Hepatic stellate cell (primary cell): Measurements from ENCODE around the gene CENPS.
"Not testable (repeated sequence)": the region's sequence is repeated elsewhere in the genome, so short reads cannot be mapped to it uniquely, and the experiment has no call there.

Experiments
- DNase-seq: peaks from one replicate; pipeline ENCODE4 v3.0.0; 2011; ENCODE audit warnings: low spot score

The CENPS gene

DNA sequence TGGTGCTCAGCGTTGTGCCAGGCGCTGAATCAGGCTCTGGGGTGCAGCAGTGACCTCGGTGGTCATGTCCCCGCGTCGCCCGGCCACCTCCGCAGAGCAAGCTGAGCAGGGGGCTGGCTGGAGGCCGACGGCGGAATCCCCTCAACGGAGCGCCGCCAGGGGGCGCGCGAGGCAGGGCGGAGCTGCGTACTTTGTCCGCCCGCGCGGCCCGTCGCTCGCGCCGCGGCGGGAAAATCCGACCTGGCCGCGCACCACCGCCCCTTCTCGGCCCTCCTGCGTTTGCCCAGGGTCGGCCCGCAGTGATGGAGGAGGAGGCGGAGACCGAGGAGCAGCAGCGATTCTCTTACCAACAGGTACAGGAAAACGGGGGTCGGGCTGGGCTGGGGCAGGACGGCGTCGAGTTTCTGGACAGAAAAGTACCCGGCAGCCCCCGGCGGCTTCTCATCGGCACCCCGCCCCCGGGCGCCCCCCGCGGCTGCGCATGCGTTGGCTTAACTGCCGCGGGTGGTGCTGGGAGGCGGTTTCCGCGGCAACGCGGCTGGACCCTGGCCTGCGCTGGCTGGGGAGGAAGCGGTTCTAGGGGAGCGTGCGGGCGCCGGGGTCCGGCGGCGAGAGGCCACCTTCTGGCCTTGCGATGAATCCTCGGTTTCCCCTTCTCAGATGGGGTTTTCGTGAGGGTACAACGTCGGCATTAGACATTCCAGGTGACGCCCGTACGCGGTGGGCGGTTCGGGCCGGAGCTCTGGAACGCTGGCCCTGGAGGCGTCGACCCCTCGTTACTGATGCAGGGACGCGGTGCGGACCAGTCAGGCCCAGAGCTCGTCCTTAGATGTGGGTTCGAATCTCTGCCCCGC lies at the start of gene CENPS:
TSS of gene CENPS (plus strand) at position 218 of the 854 bp plus-strand sequence. CDS start at position 303, 85 bp downstream.
- peak; percentile 100 for DNase-seq

- peak; percentile 93 for DNase-seq
Measured at GRCh38 chr1:10380594-10381275, 49.5 kb upstream of the CENPS start.

GRCh38 chr1:10383630-10384029 lies 46.6 kb upstream of the CENPS start:
- no peak for DNase-seq

GRCh38 chr1:10384219-10384618 lies 46.0 kb upstream of the CENPS start:
- no peak for DNase-seq

DNA sequence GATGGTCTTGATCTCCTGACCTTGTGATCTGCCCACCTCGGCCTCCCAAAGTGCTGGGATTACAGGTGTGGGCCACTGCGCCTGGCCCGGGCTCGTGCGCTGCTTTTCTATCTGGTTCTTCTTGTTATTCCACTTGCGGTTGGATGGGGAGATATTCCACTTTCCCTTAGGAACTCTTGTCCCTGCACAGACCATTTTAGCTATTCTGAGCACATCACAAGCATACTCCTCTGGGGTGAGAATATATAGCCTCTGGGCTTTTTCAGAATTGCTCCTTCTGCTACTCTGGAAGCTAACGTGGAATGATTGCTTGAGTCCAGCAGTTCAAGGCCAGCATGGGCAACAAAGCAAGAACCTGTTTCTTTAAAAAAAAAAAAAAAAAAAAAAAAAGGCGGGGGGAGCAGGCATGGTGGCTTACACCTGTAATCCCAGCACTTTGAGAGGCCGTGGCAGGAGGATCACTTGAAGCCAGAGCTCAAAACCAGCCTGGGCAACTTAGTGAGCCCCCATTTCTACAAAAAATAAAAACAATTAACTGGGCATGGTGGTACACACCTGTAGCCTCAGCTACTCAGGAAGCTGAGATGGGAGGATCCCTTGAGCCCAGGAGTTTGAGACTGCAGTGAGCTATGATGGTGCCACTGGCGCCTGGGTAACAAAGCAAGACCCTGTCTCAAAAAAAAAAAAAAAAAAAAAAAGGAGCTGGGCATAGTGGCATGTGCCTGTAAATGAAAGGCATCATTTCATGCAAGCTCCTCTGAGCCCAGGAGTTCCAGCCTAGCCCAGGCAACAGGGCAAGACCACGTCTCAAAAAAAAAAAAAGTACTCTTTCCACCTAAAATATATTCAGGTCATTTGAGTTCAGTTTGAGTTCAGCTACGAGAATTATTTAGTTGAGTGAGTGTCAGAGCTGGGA lies 43.2 kb upstream of the CENPS start:
- no peak for DNase-seq

GRCh38 chr1:10387677-10388386 lies 42.4 kb upstream of the CENPS start:
- peak; percentile 63 for DNase-seq

DNA sequence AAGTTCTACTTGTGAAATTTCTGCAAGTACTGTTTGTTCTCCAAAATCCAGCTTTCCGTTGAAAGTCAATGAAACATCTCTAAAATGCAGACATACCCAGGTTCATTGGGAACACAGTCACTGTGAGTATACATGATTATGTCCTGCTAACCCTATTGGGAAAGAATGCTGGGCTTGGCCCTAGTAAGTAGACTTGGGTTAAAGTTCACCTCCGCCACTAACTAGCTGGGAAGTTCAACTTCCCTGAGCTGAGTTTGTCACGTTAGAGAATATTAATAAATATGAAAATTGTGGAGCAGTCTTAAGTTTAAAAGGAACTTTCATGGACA lies 41.9 kb upstream of the CENPS start:
- no peak for DNase-seq

DNA sequence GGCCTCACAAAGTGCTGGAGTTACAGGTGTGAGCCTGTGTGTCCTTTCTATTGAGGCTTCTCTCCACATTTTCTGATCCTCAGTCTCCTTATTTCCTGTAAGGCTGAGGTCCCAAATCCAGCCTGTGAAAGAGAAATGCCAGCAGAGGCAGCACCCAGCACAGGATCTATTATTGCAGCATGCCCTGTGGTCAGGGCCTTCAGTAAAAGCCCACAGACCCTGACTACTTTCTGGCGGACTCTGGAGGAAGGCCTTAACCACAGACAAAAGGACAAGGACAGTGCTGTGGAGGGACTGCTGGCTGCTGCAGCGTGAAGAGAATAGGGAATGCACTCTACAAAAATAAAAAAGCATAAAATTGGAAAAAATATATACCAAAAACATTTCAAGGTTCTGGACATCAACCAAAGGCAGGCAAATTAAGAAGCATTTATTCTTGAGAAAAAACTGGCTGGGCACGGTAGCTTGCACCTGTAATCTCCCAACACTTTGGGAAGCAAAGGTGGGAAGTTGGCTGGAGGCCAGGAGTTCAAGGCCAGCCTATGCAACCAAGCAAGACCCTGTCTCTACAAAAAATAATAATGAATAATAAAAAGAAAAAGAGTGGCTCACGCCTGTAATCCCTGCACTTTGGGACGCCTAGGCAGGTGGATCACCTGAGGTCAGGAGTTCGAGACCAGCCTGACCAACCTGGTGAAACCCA lies 40.8 kb upstream of the CENPS start:
- DNase-seq = no peak

GRCh38 chr1:10396870-10397269 lies 33.4 kb upstream of the CENPS start:
- DNase-seq = no peak

- no peak for DNase-seq
Measured at GRCh38 chr1:10398278-10398733, 31.9 kb upstream of the CENPS start.

DNA sequence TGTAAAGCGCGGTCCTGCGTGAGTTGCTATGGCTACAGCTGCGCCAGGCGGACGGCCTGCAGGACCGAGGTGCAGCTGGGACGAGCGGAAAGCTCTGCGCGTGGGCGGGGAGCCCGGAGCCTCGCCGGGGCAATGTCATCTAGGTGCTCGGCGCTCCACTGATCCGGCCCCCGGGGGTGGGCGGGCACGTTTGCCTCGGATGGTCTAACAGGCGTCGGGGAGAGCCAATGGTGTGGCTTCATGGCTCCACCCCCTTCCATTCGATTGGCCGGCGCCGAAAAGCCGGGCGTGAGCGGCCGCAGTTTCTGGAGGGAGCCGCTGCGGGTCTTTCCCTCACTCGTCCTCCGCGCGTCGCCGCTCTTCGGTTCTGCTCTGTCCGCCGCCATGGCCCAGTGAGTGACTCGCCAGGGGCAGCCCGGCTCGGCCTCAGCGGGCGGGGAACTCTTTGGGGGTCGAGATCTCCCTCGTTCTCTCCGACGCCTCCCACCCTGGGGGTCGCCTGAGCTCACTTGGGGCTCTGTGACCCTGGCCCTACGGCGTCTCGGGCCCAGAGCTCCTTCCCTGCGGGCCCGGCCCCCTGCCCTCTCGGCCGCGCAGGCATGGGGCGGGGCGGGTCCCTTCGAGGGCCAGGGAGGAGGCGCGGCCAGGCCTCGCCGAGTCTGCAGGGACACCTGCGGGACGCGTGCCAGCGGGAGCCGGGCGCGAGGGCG lies 31.3 kb upstream of the CENPS start, which contains the start of gene PGD:
TSS of gene PGD (plus strand) at position 331 of the 710 bp plus-strand sequence. CDS start at position 385, 54 bp downstream.
- peak; percentile 100 for DNase-seq

DNA sequence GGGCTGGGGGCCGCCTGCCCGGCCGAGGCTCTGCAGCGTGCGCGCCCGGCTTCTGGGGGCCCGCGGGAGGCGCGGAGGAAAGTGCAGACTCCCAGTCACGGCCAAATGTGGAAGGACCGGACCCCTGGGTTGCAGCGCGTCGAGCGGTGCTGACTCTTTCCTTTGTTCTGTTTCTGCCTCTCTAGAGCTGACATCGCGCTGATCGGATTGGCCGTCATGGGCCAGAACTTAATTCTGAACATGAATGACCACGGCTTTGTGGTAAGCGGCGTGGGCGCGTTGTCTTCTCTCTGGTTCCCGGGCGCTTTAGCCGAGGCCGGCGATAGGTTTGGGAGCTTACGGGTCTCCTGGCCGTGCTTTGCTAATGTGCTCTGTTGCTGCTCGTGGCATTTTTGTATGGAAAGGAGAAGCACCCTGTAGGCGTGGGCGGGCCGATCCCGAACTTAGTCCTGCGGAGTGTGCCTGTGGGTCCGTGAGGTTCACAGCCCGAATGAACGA lies 30.7 kb upstream of the CENPS start:
- DNase-seq = peak; percentile 32

DNA sequence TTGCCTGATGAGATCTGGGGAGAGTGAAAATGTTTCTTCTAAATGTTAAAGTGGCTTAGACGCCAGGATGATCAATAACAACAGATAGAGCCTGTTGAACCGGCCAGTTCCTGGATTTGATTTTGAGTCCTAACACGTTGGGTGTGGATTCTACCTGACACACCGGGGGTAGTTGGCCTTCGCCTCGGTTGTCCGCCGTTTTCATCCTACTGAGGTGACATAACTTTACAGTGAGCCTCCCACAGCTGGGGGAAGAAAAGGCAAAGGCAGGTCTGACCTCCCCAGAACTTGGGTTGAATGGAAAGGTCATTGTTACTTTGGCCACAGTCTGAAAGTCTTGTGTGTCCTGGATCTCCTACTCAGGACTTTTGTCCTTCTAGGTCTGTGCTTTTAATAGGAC lies 30.2 kb upstream of the CENPS start:
- no peak for DNase-seq

DNA sequence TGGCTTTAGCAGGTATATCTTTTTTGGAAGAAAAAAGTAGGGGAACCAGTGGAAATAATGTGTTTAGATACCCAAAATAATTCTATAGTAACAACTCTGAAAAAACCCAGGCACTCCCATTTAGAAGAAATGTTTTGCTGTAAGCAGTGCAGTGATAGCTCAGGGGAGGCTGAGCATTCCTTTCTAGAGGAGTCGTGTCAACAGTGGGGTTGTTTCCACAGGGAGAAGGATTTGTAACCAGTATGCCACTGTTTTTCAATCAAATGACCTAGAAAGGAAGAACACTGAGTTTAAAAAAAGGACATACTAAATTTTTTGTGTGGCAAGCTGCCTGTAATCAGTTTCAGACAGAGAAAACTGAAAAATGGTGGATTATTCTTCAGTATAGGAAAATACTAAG lies 29.0 kb upstream of the CENPS start:
- peak; percentile 65 for DNase-seq

- no peak for DNase-seq
Measured at GRCh38 chr1:10402729-10403274, 27.4 kb upstream of the CENPS start.

- no peak for DNase-seq
Measured at GRCh38 chr1:10407201-10407600, 23.0 kb upstream of the CENPS start.

DNA sequence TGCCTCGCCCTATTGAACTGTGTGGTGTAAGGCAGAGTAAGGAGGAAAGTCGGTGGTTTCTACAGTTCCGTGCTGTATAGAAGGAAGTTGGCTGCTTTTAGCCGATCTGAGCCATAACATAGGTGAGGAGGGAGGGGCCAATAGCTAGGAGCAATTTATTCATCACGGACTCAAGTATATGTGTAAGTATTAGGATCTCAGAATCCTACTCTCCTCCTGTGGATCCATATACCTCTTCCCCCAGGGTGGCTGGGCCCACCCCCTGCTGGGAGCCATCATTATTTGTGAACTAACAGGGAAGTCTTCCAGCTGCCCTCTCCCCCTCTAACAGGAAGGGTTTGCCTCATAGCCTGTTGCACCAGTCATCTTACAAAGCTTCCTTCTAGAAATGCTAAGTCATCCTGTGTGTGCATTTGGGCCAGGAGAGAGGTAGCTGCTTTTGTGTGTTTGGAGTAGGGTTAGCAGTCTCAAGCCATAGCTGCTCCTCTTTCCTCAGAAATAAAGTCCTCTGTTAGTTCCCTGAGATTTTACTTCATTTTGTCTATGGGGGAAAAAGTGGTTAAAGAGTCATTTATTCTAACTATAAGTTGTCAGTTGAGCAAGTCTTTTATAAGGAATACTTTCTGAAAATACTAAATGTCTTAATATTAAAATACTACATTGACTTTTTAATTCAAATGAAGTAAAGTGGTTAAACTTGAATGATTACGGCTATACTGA lies 14.9 kb upstream of the CENPS start:
- DNase-seq = no peak

- not testable (repeated sequence) for DNase-seq
Measured at GRCh38 chr1:10415967-10416366, 14.3 kb upstream of the CENPS start.

DNA sequence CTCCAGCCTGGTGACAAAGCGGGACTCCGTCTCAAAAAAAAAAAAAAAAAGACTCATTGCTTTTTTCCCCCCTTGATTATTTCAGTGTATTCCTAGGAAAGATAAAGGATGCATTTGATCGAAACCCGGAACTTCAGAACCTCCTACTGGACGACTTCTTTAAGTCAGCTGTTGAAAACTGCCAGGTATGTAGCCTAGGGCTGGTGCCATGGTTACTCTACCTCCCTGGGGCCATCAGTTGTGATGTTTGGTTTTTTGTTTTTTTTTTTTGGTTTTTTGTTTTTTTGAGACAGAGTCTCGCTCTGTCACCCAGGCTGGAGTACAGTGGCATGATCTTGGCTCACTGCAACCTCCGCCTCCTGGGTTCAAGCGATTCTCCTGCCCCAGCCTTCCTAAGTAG lies 11.5 kb upstream of the CENPS start:
- DNase-seq = not testable (repeated sequence)
